ENCODE data around the gene POLDIP2. TPM values are rescaled to one million over a fixed set of nuclear protein-coding genes. Genes with fewer than 3 reads are reported as not detected.
"Not testable (repeated sequence)": the region's sequence is repeated elsewhere in the genome, so short reads cannot be mapped to it uniquely, and the experiment has no call there.

Gene POLDIP2
- total RNA-seq, 4 donors from 2014 or later, result 62.7 to 86.0 (median 72.4) TPM

DNA sequence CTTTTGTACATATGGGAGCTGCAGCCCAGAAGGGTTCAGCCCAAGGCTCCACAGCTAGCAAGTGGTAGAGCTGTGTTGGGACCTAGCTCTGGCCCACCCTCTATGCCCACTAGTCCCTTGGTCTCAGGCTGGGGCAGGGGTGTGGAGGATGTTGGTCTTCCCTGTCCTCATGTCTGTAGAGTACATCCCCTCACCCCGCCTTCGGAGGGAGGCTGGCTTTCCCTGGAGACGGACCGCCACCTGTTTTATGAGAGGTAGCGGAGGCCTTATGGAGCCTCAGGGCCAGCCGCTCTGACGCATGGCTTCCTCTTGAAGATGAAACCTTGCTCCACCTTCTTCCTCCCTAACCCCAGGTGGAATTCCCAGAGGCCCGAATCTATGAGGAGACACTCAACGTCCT, 13.3 kb downstream of the POLDIP2 start:
- ATAC-seq (ENCODE audit: low FRiP score) (no peak), DNase-seq (ENCODE audit: low spot score) (no peak)
- TF ChIP-seq, protein P1, sequence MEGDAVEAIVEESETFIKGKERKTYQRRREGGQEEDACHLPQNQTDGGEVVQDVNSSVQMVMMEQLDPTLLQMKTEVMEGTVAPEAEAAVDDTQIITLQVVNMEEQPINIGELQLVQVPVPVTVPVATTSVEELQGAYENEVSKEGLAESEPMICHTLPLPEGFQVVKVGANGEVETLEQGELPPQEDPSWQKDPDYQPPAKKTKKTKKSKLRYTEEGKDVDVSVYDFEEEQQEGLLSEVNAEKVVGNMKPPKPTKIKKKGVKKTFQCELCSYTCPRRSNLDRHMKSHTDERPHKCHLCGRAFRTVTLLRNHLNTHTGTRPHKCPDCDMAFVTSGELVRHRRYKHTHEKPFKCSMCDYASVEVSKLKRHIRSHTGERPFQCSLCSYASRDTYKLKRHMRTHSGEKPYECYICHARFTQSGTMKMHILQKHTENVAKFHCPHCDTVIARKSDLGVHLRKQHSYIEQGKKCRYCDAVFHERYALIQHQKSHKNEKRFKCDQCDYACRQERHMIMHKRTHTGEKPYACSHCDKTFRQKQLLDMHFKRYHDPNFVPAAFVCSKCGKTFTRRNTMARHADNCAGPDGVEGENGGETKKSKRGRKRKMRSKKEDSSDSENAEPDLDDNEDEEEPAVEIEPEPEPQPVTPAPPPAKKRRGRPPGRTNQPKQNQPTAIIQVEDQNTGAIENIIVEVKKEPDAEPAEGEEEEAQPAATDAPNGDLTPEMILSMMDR (IDR thresholded peaks at IDR 0.05), result no peak

- no peak for DNase-seq (ENCODE audit: low spot score)
- TF ChIP-seq, protein P1 (IDR thresholded peaks at IDR 0.05), result no peak
- no peak for ATAC-seq (ENCODE audit: low FRiP score)
Observed at GRCh38 chr17:28343491-28343932, 13.8 kb downstream of the POLDIP2 start.

DNA sequence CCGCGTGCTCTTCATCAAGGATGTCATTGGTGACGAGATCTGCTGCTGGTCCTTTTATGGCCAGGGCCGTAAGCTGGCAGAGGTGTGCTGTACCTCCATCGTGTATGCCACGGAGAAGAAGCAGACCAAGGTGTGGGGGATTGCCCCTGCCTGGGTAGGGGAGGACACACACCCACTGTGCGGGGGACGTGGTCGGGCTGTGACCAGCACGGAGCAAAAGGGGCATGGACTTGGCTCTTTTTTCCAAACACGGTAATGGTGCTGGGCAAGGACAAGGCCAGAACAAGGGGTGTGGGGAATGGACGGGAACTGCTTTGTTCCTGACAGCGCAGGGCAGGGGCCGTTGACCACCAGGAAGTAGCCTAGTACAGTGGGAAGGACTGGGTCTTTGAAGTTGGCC, 15.0 kb downstream of the POLDIP2 start:
- TF ChIP-seq, protein P1 (IDR thresholded peaks at IDR 0.05), result no peak
- DNase-seq (ENCODE audit: low spot score) (no peak), ATAC-seq (ENCODE audit: low FRiP score) (no peak)

DNA sequence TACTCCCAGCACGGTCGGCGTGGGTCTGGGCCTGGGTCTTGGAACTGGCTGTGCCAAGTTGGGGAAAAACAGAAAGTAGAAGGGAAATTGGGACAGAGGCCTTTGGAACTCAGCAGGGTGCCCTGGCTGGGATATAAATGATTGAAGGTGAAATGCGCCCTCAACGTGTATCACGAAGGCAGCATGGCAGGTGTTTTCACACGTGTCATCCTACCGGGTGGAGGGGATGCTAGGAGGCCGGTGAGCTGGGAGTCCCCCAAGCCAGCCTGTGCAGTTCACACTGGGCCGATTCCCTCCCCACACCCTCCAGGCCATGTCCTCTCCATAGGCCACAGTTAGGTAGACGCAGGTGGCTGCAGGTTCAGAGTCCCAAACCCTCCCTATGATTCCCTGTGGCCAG, 15.8 kb downstream of the POLDIP2 start:
- DNase-seq (ENCODE audit: low spot score) (no peak), ATAC-seq (ENCODE audit: low FRiP score) (no peak)
- TF ChIP-seq, protein P1 (IDR thresholded peaks at IDR 0.05), result no peak

DNA sequence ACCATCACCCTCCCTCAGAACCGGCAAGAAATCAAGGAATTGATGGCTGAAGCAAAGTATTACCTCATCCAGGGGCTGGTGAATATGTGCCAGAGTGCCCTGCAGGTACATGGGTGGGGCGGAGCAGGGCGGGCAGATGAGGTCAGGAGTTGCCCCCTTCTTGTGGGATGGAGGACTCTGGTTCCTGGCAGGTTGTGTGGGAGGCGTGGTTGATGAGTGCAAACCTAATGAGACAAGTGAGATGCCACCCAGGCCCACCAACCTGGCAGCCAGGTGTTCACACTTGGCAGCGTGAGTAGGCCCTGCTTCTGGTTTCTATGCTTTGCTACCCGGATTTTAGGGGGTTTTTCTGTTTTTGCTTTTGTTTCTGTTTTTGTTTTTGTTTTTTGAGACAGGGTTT, 17.0 kb downstream of the POLDIP2 start:
- DNase-seq (ENCODE audit: low spot score) (no peak), ATAC-seq (ENCODE audit: low FRiP score) (no peak)
- TF ChIP-seq, protein P1 (IDR thresholded peaks at IDR 0.05), result no peak

GRCh38 chr17:28339431-28339830, 17.9 kb downstream of the POLDIP2 start:
- no peak for ATAC-seq (ENCODE audit: low FRiP score)
- TF ChIP-seq, protein P1 (IDR thresholded peaks at IDR 0.05), result no peak
- no peak for DNase-seq (ENCODE audit: low spot score)

DNA sequence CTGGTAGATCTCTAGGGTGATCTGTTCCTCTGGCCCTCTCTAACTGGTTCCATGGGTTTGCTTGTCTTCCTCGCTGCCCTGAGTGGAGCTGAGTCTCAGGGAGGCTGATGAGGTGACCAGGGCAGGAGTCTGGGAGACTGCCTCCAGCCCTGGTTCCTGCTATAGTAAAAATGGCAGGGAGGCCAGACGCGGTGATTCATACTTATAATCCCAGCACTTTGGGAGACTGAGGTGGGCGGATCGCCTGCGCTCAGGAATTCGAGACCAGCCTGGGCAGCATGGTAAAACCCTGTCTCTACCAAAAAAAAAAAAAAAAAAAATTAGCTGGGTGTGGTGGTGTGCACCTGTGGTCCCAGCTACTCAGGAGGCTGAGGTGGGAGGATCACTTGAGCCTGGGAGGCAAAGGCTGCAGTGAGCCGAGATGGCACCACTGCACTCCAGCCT, 18.5 kb downstream of the POLDIP2 start:
- not testable (repeated sequence) for ATAC-seq (ENCODE audit: low FRiP score); DNase-seq (ENCODE audit: low spot score)
